ENCODE data around the gene FXYD5.

The FXYD5 gene

GRCh38 chr19:35216833-35217648, 62.5 kb downstream of the FXYD5 start:
- DNase-seq (ENCODE audit: low read depth): no peak
- peak; percentile 41 for TF ChIP-seq CTCF (IDR thresholded peaks at IDR 0.05; ENCODE audit: low read depth, low read length, missing control alignments)
- H3K4me3 ChIP-seq (ENCODE audit: low read depth, low read length): no peak overlapping the region

- no peak for DNase-seq (ENCODE audit: low read depth)
- H3K4me3 ChIP-seq (ENCODE audit: low read depth, low read length): no peak overlapping the region
- no peak for TF ChIP-seq CTCF (IDR thresholded peaks at IDR 0.05; ENCODE audit: low read depth, low read length, missing control alignments)
Measured at GRCh38 chr19:35217649-35217990, 63.1 kb downstream of the FXYD5 start.

- TF ChIP-seq CTCF (IDR thresholded peaks at IDR 0.05; ENCODE audit: low read depth, low read length, missing control alignments): no peak
Measured at GRCh38 chr19:35219008-35219407, 64.5 kb downstream of the FXYD5 start.

More at GRCh38 chr19:35219008-35219407, 64.5 kb downstream of the FXYD5 start:
- DNase-seq (ENCODE audit: low read depth): no peak
- H3K4me3 ChIP-seq (ENCODE audit: low read depth, low read length): no peak overlapping the region

Measured in GM12864 (cell line).